ENCODE results near the gene GABRA5.
"Not testable (repeated sequence)": the region's sequence is repeated elsewhere in the genome, so short reads cannot be mapped to it uniquely, and the experiment has no call there.

Gene GABRA5

GRCh38 chr15:26866298-26867199 lies at the start of gene GABRA5:
Gene GABRA5 (plus strand): TSS chr15:26867062. CDS start chr15:26869249, 2,187 bp downstream.
- no peak for TF ChIP-seq POLR2A (IDR thresholded peaks at IDR 0.05; ENCODE audit: low read depth, low read length)
- DNase-seq (ENCODE audit: insufficient read length, low spot score): no peak
- FAIRE-seq: no peak

GRCh38 chr15:26831191-26831590 lies 35.7 kb upstream of the GABRA5 start:
- FAIRE-seq; DNase-seq (ENCODE audit: insufficient read length, low spot score): not testable (repeated sequence)

GRCh38 chr15:26831951-26832350 lies 34.9 kb upstream of the GABRA5 start:
- FAIRE-seq: no peak
- TF ChIP-seq POLR2A (IDR thresholded peaks at IDR 0.05; ENCODE audit: low read depth, low read length): no peak
- no peak for DNase-seq (ENCODE audit: insufficient read length, low spot score)

- no peak for TF ChIP-seq POLR2A (IDR thresholded peaks at IDR 0.05; ENCODE audit: low read depth, low read length)
- FAIRE-seq: no peak
- DNase-seq (ENCODE audit: insufficient read length, low spot score): peak; percentile 35
Observed at GRCh38 chr15:26838742-26839460, 28.0 kb upstream of the GABRA5 start.

GRCh38 chr15:26841514-26841913 lies 25.3 kb upstream of the GABRA5 start:
- TF ChIP-seq POLR2A (IDR thresholded peaks at IDR 0.05; ENCODE audit: low read depth, low read length): no peak
- FAIRE-seq: no peak
- no peak for DNase-seq (ENCODE audit: insufficient read length, low spot score)

- FAIRE-seq (no peak), DNase-seq (ENCODE audit: insufficient read length, low spot score) (no peak)
- TF ChIP-seq POLR2A (IDR thresholded peaks at IDR 0.05; ENCODE audit: low read depth, low read length): no peak
Observed at GRCh38 chr15:26841941-26842340, 24.9 kb upstream of the GABRA5 start.

GRCh38 chr15:26842391-26842790 lies 24.5 kb upstream of the GABRA5 start:
- no peak for TF ChIP-seq POLR2A (IDR thresholded peaks at IDR 0.05; ENCODE audit: low read depth, low read length)
- FAIRE-seq: no peak
- no peak for DNase-seq (ENCODE audit: insufficient read length, low spot score)

GRCh38 chr15:26844901-26845300 lies 22.0 kb upstream of the GABRA5 start:
- no peak for TF ChIP-seq POLR2A (IDR thresholded peaks at IDR 0.05; ENCODE audit: low read depth, low read length)
- DNase-seq (ENCODE audit: insufficient read length, low spot score) (no peak), FAIRE-seq (no peak)

GRCh38 chr15:26848498-26848897 lies 18.4 kb upstream of the GABRA5 start:
- no peak for DNase-seq (ENCODE audit: insufficient read length, low spot score)
- no peak for FAIRE-seq
- TF ChIP-seq POLR2A (IDR thresholded peaks at IDR 0.05; ENCODE audit: low read depth, low read length): no peak

GRCh38 chr15:26850161-26850560 lies 16.7 kb upstream of the GABRA5 start:
- no peak for DNase-seq (ENCODE audit: insufficient read length, low spot score)
- no peak for TF ChIP-seq POLR2A (IDR thresholded peaks at IDR 0.05; ENCODE audit: low read depth, low read length)
- FAIRE-seq: no peak

GRCh38 chr15:26852980-26853379 lies 13.9 kb upstream of the GABRA5 start:
- DNase-seq (ENCODE audit: insufficient read length, low spot score) (no peak), FAIRE-seq (no peak)
- no peak for TF ChIP-seq POLR2A (IDR thresholded peaks at IDR 0.05; ENCODE audit: low read depth, low read length)

GRCh38 chr15:26854435-26854834 lies 12.4 kb upstream of the GABRA5 start:
- FAIRE-seq (no peak), DNase-seq (ENCODE audit: insufficient read length, low spot score) (no peak)
- TF ChIP-seq POLR2A (IDR thresholded peaks at IDR 0.05; ENCODE audit: low read depth, low read length): no peak

- no peak for TF ChIP-seq POLR2A (IDR thresholded peaks at IDR 0.05; ENCODE audit: low read depth, low read length)
- FAIRE-seq (no peak), DNase-seq (ENCODE audit: insufficient read length, low spot score) (peak; percentile 44)
Observed at GRCh38 chr15:26864664-26865191, 2.1 kb upstream of the GABRA5 start.

- FAIRE-seq (no peak), DNase-seq (ENCODE audit: insufficient read length, low spot score) (no peak)
- TF ChIP-seq POLR2A (IDR thresholded peaks at IDR 0.05; ENCODE audit: low read depth, low read length): no peak
Observed at GRCh38 chr15:26867200-26868007, 542 bp downstream of the GABRA5 start.
